Epithelial cell of proximal tubule (primary cell): ENCODE data around the gene XIRP2. TPM values are rescaled to one million over a fixed set of nuclear protein-coding genes. Genes with fewer than 3 reads are reported as not detected.

Experiments
- DNase-seq: peaks from one replicate; pipeline ENCODE4 v3.0.0-alpha.2; 2011; ENCODE audit warnings: low read depth
- H3K4me3 ChIP-seq: 2 replicates; pipeline ENCODE4 v1.5.1; 2011; ENCODE audit warnings: low read depth, mild to moderate bottlenecking, low read length
- CTCF ChIP-seq: conservative IDR thresholded peaks from 2 replicates; pipeline ENCODE4 v1.5.1; 2012; ENCODE audit warnings: low read depth, mild to moderate bottlenecking, low read length
- total RNA-seq: library from RNA; depleted of rRNA; stranded (reverse); fragments of >200 nt; gene quantifications from 2 replicates; pipeline ENCODE4 v1.2.3, GENCODE V29; 2015

XIRP2 gene
- total RNA-seq, 1 donor from 2014 or later = not detected

GRCh38 chr2:167151894-167152293, 263.6 kb downstream of the XIRP2 start:
- H3K4me3 ChIP-seq = no peak overlapping the region
- DNase-seq = no peak
- TF ChIP-seq CTCF = no peak

- no peak overlapping the region for H3K4me3 ChIP-seq
- DNase-seq = no peak
- TF ChIP-seq CTCF = no peak
These were observed 269.2 kb downstream of the XIRP2 start for GRCh38 chr2:167157523-167157922.

GRCh38 chr2:167177196-167177595, 288.9 kb downstream of the XIRP2 start:
- no peak for TF ChIP-seq CTCF
- no peak for DNase-seq
- no peak overlapping the region for H3K4me3 ChIP-seq

- no peak for TF ChIP-seq CTCF
- no peak for DNase-seq
These were observed 292.9 kb downstream of the XIRP2 start for GRCh38 chr2:167181134-167181533.

GRCh38 chr2:167181688-167182087, 293.4 kb downstream of the XIRP2 start:
- DNase-seq = no peak
- no peak for TF ChIP-seq CTCF
- H3K4me3 ChIP-seq = no peak overlapping the region

More at GRCh38 chr2:167181134-167181533, 292.9 kb downstream of the XIRP2 start:
- no peak overlapping the region for H3K4me3 ChIP-seq

- no peak overlapping the region for H3K4me3 ChIP-seq
- TF ChIP-seq CTCF = no peak
- no peak for DNase-seq
These were observed 294.1 kb downstream of the XIRP2 start for GRCh38 chr2:167182403-167182802.

GRCh38 chr2:167183931-167184330, 295.7 kb downstream of the XIRP2 start:
- DNase-seq = no peak
- H3K4me3 ChIP-seq = no peak overlapping the region
- TF ChIP-seq CTCF = no peak
